ES-I3 (cell line): ENCODE data around the gene LTBP2.

ENCODE experiments used
- H3K36me3 ChIP-seq: 2 replicates; pipeline ENCODE4 v1.6.1; 2013; ENCODE audit warnings: mild to moderate bottlenecking, low read length, control low read depth, moderate library complexity; ENCODE audit not compliant: insufficient read depth
- H3K4me1 ChIP-seq: 2 replicates; pipeline ENCODE4 v1.6.1; 2013; ENCODE audit warnings: mild to moderate bottlenecking, control low read depth, low read length; ENCODE audit not compliant: insufficient read depth
- H3K9ac ChIP-seq: 2 replicates; pipeline ENCODE4 v1.6.1; 2013; ENCODE audit warnings: low read depth, mild to moderate bottlenecking, low read length, moderate library complexity
- H3K9me3 ChIP-seq: 2 replicates; pipeline ENCODE4 v1.6.1; 2013; ENCODE audit warnings: mild to moderate bottlenecking, low read length, moderate library complexity; ENCODE audit not compliant: control insufficient read depth, insufficient read depth

The LTBP2 gene

DNA sequence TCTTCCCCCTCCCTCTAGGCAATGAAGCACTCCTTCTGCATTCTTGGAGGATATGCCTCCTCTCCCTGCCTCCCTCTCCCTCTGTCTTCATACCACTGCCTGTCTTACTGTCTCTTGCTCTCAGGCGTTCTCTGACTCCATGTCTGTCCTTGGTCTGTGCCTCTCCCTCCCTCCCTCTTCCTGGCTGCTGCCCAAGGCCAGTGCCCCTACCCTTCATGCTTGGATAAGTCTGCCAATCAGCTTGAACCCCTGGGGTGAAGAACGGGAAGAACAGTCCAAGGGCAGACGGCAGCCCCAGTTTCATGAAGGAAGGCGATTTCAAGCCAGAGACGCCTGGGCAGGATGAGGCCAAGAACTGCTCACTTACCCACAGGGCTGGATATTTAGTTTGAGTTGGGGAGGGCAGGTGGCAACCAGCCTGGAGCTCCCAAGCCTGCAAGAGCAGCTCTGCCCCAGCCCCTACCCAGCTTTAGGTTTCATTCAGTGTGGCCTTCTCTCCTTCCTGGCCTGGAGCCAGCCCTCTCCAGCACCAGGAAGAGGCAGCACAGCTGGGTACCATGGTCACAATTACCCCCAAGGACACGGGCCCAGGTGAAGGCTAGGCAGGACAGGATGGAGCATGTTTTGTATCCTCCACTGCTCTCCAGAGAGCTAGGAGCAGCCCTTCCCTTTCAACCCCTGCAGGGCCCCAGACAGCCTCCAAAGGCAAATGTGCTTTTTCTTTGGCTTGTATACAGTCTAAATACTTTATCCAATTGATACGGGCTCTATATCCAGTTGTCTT is 35.8 kb upstream of the LTBP2 start:
- Histone ChIP-seq H3K9me3 (no peaks in the 10 kb centered on the region), H3K9ac (no peak overlapping the region), H3K4me1 (peaks cover 19% of the 10 kb centered on the region), H3K36me3 (no peaks in the 10 kb centered on the region)

DNA sequence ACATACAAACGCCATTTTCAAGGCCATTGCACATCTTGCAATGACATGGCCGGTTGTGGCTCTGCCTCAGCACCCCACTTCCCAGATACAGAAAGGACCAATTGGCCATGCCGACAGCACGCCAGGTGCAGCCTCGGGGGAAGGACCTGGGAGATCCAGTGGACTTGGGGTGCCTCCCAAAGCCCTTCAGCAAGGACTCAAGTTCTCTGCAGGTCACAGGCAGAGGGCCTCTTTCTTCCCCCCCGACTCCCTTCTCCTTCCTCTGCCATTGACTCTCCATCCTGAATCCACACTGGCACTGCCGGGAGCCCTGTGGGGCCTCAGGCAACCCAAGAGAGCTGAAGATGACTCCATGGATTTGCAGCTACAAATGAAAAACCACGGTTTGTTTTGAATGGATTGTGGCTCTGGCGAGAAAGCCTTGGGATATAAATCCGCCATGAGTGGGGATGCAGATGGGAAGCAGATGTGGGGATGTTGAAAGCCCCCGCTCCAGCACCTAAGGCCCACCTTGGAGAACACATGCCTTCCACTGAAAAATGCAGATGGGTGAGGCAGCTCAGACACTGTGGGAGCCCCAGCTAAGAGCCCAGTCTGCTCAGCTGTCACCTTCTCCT is 35.1 kb upstream of the LTBP2 start:
- peaks cover 19% of the 10 kb centered on the region for H3K4me1 ChIP-seq
- no peaks in the 10 kb centered on the region for H3K36me3 ChIP-seq
- no peaks in the 10 kb centered on the region for H3K9me3 ChIP-seq
- no peak overlapping the region for H3K9ac ChIP-seq

DNA sequence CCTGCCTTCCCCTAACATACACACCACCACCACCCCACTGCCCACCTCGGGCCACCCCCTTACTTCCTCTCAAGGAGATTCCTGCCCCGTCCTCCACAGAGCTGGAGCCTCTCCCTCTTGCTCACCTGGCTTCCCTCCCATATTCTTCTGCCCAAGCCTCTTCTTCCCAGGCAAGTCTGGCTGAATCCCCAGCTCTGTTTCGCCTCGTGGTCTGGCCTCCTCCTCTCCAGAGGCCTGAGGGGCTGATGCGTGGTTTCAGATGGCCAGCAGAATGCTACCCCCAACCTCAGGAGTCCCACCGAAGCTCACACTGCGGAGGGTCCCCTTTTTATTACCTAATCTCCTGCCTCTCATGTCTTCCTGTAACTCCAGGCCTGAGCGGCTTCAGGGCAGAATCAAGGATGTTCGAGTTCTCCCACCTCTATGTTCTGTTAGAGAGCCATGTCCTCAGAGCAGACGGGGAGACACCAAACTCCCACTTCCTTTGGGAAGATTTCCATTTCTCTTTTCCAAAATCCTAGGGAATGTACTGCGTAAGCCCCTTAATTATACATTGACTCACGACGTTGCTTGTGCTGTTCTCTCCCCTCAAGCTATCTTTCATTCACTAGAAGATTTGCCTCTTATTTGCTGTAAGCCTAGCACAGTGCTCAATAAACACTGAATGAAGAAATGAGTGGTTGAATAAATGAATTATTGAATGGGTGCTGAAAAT is 33.9 kb upstream of the LTBP2 start:
- no peaks in the 10 kb centered on the region for H3K36me3 ChIP-seq
- H3K4me1 ChIP-seq, result peaks cover 19% of the 10 kb centered on the region
- no peaks in the 10 kb centered on the region for H3K9me3 ChIP-seq
- no peak overlapping the region for H3K9ac ChIP-seq

DNA sequence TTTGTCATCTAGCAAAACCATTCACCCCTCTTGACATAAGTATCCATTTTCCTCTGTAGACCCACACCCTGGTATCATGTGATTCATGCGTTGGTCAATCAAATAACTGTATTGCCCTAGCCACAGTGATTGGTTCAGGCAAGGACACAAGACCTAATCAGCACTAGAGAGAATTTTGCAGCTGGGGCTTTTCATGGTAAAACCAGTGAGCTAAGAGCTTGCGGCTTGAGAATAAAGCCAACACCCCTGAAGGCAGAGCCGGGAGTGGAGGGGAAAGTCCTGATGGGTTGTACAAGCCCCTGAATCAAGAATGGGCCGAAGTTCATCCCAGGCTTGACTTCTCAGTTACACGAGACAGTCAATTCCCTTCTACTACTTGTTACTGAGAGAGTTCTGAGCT is 33.2 kb upstream of the LTBP2 start:
- no peaks in the 10 kb centered on the region for H3K9me3 ChIP-seq
- H3K4me1 ChIP-seq, result peaks cover 19% of the 10 kb centered on the region
- no peak overlapping the region for H3K9ac ChIP-seq
- no peaks in the 10 kb centered on the region for H3K36me3 ChIP-seq

DNA sequence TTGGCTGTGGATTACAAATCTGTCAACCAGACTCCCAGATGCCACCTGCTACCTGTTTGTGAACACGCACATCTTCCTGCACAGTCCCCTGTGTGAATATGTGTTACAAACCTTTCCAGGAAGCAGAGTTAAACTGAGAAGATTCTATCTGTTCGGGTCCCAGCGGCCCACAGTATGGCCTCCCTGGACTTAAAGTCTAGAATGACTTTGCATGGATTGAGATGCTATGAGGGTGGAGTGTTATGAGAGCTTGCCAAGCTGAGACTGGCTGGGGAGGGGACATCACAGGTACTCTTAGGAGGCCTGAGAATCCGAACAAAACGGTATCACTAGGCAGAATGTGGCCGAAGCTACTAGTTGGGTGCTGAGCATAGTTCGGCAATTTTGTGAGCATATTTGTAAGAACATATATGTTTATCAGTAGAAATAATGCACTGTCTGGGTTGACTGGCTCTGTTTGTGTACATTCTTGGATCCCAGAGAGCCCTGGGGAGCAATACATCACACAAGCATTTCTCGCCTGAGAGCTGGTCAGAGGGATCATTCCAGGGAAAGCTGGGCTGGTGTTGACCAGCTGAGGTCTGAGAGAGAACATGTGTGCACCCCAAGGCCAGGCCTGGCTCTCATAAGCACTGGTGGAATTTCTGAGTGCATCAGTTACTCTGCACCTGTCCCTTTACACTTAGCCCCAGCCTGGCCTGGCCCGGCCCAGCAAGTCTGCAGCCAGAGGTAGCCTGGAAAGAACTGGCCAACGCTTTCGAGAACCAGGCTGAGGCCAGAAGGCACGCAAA is 29.8 kb upstream of the LTBP2 start:
- H3K4me1 ChIP-seq, result peaks cover 4% of the 10 kb centered on the region; the same call in 1 of the 2 replicates

DNA sequence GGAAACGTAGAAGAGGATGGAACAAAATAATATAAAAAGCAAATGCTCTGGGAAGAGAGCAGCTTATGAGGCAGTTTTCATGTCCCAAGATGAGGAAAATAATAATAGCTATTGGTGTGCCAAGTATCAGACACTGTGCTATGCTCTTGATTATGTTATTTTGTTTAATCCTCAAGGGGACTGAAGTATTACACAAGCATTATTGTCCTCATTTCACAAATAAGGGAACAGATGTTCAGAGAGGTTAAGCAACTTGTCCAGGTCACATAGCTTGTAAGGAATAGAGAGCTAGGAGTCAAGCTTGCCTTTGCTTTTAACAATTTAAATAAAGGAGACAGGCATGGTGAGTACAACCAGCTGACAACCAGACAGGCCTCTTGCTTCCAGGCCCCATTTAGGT is 26.9 kb upstream of the LTBP2 start:
- Histone ChIP-seq H3K36me3 (no peaks in the 10 kb centered on the region), H3K9me3 (no peaks in the 10 kb centered on the region), H3K9ac (no peak overlapping the region), H3K4me1 (peaks cover 10% of the 10 kb centered on the region; the same call in 1 of the 2 replicates)

More for the DNA sequence above, 29.8 kb upstream of the LTBP2 start:
- Histone ChIP-seq H3K9ac (no peak overlapping the region), H3K36me3 (no peaks in the 10 kb centered on the region), H3K9me3 (no peaks in the 10 kb centered on the region)

DNA sequence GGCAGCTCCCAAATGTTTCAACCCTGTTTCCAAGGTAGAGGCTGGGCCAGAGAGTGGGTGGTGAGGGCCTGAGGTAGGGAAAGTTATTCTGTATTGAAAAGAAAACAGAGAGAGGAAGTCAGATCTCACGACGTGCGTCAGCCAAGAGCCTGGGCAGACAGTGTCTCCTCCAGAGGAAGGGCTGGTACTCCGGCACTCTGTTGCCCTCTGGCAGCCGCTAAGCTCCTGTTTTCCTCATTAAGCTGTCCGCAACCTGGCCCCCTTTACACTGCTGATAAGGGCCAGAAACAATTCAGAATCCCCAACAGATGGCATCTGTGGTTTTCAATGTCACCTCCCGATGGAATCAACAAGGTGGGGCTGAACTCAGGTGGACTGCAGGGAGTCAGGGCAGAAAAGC is 26.0 kb upstream of the LTBP2 start:
- peaks cover 10% of the 10 kb centered on the region; the same call in 1 of the 2 replicates for H3K4me1 ChIP-seq
- H3K9ac ChIP-seq, result no peak overlapping the region
- no peaks in the 10 kb centered on the region for H3K36me3 ChIP-seq
- H3K9me3 ChIP-seq, result no peaks in the 10 kb centered on the region

DNA sequence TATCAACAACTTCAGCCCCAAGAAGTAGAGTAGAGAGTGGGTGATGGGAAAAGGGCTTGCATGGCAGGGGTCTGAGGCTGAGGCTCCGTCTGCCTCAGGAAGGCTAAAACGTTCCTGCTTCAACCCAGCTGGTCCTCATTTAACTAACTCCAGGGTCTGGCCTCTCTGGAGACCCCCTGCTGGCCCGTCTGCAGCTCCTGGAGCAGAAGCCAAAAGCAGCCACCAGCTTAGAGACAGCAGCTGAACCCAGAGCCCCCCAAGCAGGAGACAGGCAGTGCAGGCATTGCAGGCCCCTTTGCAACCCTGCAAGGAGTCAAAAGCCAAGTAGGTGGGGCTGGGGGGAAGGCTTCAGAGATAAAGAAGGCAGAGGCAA is 25.1 kb upstream of the LTBP2 start:
- H3K9ac ChIP-seq, result no peak overlapping the region

DNA sequence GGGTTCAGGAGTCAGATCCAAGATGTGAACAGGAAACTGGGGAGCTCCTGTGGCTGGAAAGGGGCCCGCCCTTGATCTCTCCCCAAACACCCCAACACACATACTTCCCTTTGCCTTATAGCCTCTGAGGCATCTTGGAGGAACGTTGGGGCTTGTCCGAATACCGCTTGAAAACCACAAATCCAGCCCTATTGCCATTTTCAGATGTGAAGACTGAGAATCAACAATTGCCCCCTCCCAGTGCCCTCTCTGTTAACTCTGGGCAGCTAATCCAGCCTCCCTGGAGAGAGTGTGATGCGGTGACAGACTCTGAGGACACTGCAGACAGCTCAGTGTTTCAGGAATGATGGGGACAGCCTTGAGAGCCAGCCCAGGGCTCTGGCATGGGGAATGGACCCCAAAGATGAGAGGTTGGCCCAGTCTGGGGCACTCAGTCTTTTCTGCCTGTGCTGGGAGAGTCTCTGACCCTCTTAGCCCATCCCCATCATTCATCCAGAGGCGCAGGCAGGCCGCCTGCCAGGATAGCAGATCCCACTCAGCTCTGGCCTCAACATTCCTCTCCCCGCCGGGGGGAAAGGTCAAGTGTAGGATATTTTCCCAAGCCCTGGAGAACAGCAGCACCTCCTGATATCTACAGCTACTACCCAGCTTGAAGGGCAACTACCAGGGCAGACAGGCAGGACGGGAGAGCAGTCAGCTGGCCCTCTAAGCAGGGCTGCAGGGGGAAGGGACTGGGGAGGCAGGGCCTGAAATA is 24.6 kb upstream of the LTBP2 start:
- Histone ChIP-seq H3K36me3 (no peaks in the 10 kb centered on the region), H3K9ac (no peak overlapping the region), H3K9me3 (no peaks in the 10 kb centered on the region)

More for the DNA sequence above, 25.1 kb upstream of the LTBP2 start:
- no peaks in the 10 kb centered on the region for H3K36me3 ChIP-seq
- H3K9me3 ChIP-seq, result no peaks in the 10 kb centered on the region
- peaks cover 10% of the 10 kb centered on the region; the same call in 1 of the 2 replicates for H3K4me1 ChIP-seq

DNA sequence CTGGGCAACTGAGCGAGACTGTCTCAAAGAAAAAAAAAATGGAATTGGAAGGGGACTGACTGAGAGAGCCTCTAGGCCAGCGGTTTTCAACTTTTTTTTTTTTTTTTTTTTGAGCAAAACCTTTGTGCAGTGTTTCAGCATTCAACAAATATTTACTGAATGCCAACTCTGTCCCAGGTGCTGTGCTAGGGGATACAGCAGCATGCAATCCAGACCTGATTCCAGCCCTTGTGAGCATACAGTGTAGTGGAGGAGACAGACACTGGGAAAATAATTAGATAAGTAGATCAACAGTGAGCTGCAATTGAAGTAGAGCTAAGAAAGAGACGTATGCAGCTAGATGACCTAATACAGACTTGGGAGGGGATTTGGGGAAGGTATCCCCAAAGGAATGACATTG is 23.8 kb upstream of the LTBP2 start:
- H3K36me3 ChIP-seq, result no peaks in the 10 kb centered on the region
- no peaks in the 10 kb centered on the region for H3K9me3 ChIP-seq
- H3K9ac ChIP-seq, result no peak overlapping the region
- H3K4me1 ChIP-seq, result peaks cover 10% of the 10 kb centered on the region; the same call in 1 of the 2 replicates

More for the DNA sequence above, 24.6 kb upstream of the LTBP2 start:
- peaks cover 10% of the 10 kb centered on the region; the same call in 1 of the 2 replicates for H3K4me1 ChIP-seq

DNA sequence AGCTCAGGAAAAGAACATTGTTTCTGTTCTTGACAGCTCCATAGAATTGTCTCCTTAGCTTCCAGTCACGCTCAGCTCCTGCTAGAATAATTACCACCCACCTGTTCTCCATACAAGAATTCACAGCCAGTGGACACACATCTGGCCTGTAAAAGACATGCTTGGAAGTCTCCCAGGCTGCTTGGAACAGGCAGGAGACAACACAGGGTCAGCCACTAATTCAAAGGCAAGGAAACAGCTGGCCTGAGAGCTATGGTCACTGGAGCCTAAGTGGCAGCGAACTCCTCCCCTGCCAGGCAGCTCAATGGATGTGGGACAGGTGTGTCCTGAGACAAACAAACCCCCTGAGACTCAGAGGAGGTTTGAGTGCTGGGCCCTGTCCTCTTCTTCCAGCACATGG is 22.9 kb upstream of the LTBP2 start:
- H3K9me3 ChIP-seq, result no peaks in the 10 kb centered on the region

DNA sequence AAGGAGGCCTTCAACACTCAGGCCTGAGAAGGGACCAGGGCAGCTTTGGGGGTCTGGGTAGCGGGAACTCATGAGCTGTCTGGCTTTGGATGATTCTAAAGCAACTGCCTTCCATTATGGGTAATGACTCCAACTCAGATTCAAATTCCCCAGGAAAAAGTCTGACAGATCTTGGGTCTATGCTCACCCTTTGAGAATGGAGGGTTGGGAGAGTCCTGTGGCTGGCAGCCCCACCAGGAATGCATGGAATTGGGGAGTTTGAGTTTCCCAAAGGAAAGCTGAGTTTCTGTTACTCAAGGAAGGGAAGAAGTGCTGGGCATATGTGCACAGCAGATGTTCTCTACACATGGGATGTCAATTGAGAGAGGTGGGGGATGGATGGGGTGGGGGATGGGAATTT is 22.4 kb upstream of the LTBP2 start:
- H3K9ac ChIP-seq, result no peak overlapping the region
- peaks cover 10% of the 10 kb centered on the region; the same call in 1 of the 2 replicates for H3K4me1 ChIP-seq
- no peaks in the 10 kb centered on the region for H3K36me3 ChIP-seq
- H3K9me3 ChIP-seq, result no peaks in the 10 kb centered on the region

More for the DNA sequence above, 22.9 kb upstream of the LTBP2 start:
- Histone ChIP-seq H3K36me3 (no peaks in the 10 kb centered on the region), H3K9ac (no peak overlapping the region), H3K4me1 (peaks cover 10% of the 10 kb centered on the region; the same call in 1 of the 2 replicates)

DNA sequence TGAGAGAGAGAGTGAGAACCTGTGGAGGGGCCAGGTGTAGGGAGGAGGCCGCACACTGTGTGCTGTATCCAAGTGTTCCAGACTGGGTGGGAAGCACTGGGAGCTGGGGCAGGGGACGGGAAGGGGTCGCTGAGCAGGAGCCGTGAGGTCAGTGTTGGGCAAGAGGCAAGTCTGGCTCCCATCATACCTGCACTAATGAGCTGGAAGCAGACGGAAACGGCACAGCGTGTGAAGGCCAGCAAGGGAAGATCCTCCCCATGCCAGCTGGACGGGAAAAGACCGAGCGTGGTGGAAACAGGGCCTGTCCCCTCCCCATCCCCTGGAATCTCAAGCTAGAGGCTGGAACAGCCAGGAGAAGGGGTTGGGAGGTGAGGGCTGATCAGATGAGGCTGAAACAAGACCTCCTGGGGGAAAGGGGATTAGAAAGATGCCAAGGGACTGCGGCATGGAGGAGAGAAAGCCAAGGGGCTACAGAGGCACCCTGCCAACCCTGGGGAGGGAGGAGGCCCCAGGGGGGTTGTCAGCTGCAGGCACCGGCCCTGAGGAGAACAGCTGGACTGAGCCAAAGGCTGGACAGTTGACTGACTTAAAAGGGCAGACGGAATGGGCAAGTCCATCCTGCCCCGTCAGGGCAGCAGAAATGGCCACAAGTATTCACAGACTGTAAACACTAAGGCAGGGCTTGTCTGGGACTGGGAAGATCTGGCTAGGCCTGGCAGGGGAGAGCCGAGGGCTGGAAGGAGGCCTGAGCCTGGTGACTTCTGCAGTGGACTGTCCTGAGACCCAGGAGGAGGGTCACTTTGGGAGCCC is 19.0 kb upstream of the LTBP2 start:
- no peaks in the 10 kb centered on the region; the same call in 1 of the 2 replicates for H3K9me3 ChIP-seq
- no peaks in the 10 kb centered on the region for H3K36me3 ChIP-seq
- 0 out of 2 replicates have a peak, but pooled peaks cover 5% of the 10 kb centered on the region for H3K4me1 ChIP-seq
- H3K9ac ChIP-seq, result no peak overlapping the region
